SK-N-SH treated with all-trans-retinoic acid at 6 μM for 48 hours (cell line): ENCODE results near the gene STARD10.

Experiments used
- ATAC-seq: fragments of 200-7000 bp; cut with Tn5 transposase; 3 replicates; pipeline ENCODE4 v1.9.1; 2020; ENCODE audit warnings: mild to moderate bottlenecking, moderate library complexity
- ARNTL ChIP-seq: fragments of 450-650 bp; formaldehyde crosslinking; IDR thresholded peaks from 2 replicates; pipeline ENCODE4 v1.5.0; 2020; ENCODE audit warnings: low read depth, mild to moderate bottlenecking, moderate library complexity, borderline replicate concordance
- BACH2 ChIP-seq: fragments of 250-450 bp; sonication (Bioruptor Pico); IDR thresholded peaks from 2 replicates; pipeline ENCODE4 v1.9.0; 2021; ENCODE audit warnings: mild to moderate bottlenecking, borderline replicate concordance
- CSDC2 ChIP-seq: fragments of 250-450 bp; sonication (Bioruptor Pico); IDR thresholded peaks from 2 replicates; pipeline ENCODE4 v1.5.0; 2020; ENCODE audit warnings: mild to moderate bottlenecking, moderate library complexity
- ESRRG ChIP-seq: fragments of 250-450 bp; sonication (Bioruptor Pico); IDR thresholded peaks from 2 replicates; pipeline ENCODE4 v1.6.1; 2021; ENCODE audit warnings: mild to moderate bottlenecking
- GLIS3 ChIP-seq: fragments of 250-450 bp; sonication (Bioruptor Pico); IDR thresholded peaks from 2 replicates; pipeline ENCODE4 v1.5.0; 2020; ENCODE audit warnings: mild to moderate bottlenecking, moderate library complexity
- ISL1 ChIP-seq: fragments of 250-450 bp; sonication (Bioruptor Pico); IDR thresholded peaks from 2 replicates; pipeline ENCODE4 v2.1.2; 2022; ENCODE audit warnings: mild to moderate bottlenecking, moderate library complexity
- OSR1 ChIP-seq: fragments of 250-450 bp; sonication (Bioruptor Pico); IDR thresholded peaks from 2 replicates; pipeline ENCODE4 v1.8.0; 2022; ENCODE audit warnings: moderate library complexity, mild to moderate bottlenecking, inconsistent platforms
- PPARA ChIP-seq: fragments of 250-450 bp; sonication (Bioruptor Pico); IDR thresholded peaks from 2 replicates; pipeline ENCODE4 v1.5.0; 2020; ENCODE audit warnings: mild to moderate bottlenecking, borderline replicate concordance
- RARB ChIP-seq: fragments of 250-450 bp; sonication (Bioruptor Pico); IDR thresholded peaks from 2 replicates; pipeline ENCODE4 v1.8.0; 2021; ENCODE audit warnings: mild to moderate bottlenecking, moderate library complexity
- SNAI2 ChIP-seq: fragments of 250-450 bp; sonication (Bioruptor Pico); IDR thresholded peaks from 2 replicates; pipeline ENCODE4 v1.5.0; 2020; ENCODE audit warnings: mild to moderate bottlenecking, moderate library complexity
- TCF4 ChIP-seq: fragments of 250-450 bp; sonication (Bioruptor Pico); IDR thresholded peaks from 2 replicates; pipeline ENCODE4 v1.8.0; 2021; ENCODE audit warnings: mild to moderate bottlenecking, moderate library complexity, borderline replicate concordance
- TOX ChIP-seq: fragments of 250-450 bp; sonication (Bioruptor Pico); IDR thresholded peaks from 2 replicates; pipeline ENCODE4 v1.8.0; 2021; ENCODE audit warnings: mild to moderate bottlenecking, moderate library complexity, borderline replicate concordance
- ZC3H10 ChIP-seq: fragments of 250-450 bp; sonication (Bioruptor Pico); IDR thresholded peaks from 2 replicates; pipeline ENCODE4 v1.5.1; 2021; ENCODE audit warnings: mild to moderate bottlenecking, moderate library complexity
- ZFP3 ChIP-seq: fragments of 250-450 bp; sonication (Bioruptor Pico); IDR thresholded peaks from 2 replicates; pipeline ENCODE4 v1.5.0; 2020; ENCODE audit warnings: mild to moderate bottlenecking, moderate library complexity
- ZFP30 ChIP-seq: fragments of 450-650 bp; formaldehyde crosslinking; IDR thresholded peaks from 2 replicates; pipeline ENCODE4 v1.5.0; 2022; ENCODE audit warnings: mild to moderate bottlenecking, moderate library complexity
- ZNF70 ChIP-seq: fragments of 450-650 bp; formaldehyde crosslinking; IDR thresholded peaks from 2 replicates; pipeline ENCODE4 v1.5.0; 2020; ENCODE audit warnings: mild to moderate bottlenecking, moderate library complexity
- ZNF8 ChIP-seq: fragments of 450-650 bp; formaldehyde crosslinking; IDR thresholded peaks from 2 replicates; pipeline ENCODE4 v1.5.0; 2020; ENCODE audit warnings: mild to moderate bottlenecking, moderate library complexity
- TF ChIP-seq, protein P1 (sequence below): fragments of 250-450 bp; sonication (Bioruptor Pico); IDR thresholded peaks from 2 replicates; pipeline ENCODE4 v1.8.0; 2021; ENCODE audit warnings: low read depth, mild to moderate bottlenecking, moderate library complexity, borderline replicate concordance
- TF ChIP-seq, protein P2 (sequence below): fragments of 250-450 bp; sonication (Bioruptor Pico); IDR thresholded peaks from 2 replicates; pipeline ENCODE4 v1.5.1; 2020; ENCODE audit warnings: low read depth, mild to moderate bottlenecking, moderate library complexity
- TF ChIP-seq, protein P3 (sequence below): fragments of 250-450 bp; sonication (Bioruptor Pico); IDR thresholded peaks from 2 replicates; pipeline ENCODE4 v1.8.0; 2020; ENCODE audit warnings: mild to moderate bottlenecking, moderate library complexity, borderline replicate concordance
- TF ChIP-seq, protein P4 (sequence below): fragments of 250-450 bp; sonication (Bioruptor Pico); IDR thresholded peaks from 2 replicates; pipeline ENCODE4 v1.5.0; 2020; ENCODE audit warnings: mild to moderate bottlenecking, moderate library complexity

The STARD10 gene

DNA sequence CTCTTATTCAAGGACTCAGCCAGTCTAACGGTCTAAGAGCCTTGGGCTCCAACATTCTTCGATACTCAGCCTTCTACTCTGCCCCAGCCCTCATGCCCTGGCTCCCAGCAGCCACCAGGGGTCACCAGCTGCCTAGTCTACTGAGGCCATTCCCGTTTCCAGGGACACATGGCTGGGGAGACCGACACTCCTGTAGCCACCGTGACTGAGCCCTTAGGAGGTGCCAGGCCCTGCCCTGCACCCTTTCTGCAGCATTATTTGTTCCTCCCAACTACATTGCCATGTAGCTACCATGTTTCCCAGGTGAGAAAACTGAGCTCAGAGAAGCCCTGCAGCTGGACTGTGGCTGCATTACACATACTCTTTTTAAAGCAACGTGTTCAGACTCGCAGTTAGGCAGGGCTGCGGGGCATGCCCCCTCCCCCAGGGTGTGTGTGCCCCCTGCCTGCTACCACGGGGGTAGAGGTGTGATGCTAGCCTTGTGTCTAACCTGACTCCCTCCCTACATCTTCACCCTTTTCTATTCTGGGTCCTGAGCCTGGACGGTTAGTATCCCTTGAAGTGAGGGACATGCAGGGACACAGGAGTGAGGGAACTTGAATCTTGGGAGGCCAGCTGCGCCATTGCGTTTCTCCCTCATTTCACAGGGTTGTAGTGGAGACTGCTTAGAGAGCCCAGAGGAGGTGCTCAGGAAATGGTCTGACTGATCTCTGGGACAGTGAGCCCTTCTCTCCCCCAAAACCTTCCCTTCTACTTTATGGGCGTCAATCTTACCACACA, 37.9 kb upstream of the STARD10 start (continued):
- TF ChIP-seq, protein P1, sequence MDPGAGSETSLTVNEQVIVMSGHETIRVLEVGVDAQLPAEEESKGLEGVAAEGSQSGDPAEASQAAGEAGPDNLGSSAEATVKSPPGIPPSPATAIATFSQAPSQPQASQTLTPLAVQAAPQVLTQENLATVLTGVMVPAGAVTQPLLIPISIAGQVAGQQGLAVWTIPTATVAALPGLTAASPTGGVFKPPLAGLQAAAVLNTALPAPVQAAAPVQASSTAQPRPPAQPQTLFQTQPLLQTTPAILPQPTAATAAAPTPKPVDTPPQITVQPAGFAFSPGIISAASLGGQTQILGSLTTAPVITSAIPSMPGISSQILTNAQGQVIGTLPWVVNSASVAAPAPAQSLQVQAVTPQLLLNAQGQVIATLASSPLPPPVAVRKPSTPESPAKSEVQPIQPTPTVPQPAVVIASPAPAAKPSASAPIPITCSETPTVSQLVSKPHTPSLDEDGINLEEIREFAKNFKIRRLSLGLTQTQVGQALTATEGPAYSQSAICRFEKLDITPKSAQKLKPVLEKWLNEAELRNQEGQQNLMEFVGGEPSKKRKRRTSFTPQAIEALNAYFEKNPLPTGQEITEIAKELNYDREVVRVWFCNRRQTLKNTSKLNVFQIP (CRISPR knock-in tag): no peak
- no peak for TF ChIP-seq OSR1 (CRISPR knock-in tag)
- TF ChIP-seq ZC3H10: no peak
- TF ChIP-seq BACH2 (CRISPR knock-in tag): no peak
- TF ChIP-seq, protein P2, sequence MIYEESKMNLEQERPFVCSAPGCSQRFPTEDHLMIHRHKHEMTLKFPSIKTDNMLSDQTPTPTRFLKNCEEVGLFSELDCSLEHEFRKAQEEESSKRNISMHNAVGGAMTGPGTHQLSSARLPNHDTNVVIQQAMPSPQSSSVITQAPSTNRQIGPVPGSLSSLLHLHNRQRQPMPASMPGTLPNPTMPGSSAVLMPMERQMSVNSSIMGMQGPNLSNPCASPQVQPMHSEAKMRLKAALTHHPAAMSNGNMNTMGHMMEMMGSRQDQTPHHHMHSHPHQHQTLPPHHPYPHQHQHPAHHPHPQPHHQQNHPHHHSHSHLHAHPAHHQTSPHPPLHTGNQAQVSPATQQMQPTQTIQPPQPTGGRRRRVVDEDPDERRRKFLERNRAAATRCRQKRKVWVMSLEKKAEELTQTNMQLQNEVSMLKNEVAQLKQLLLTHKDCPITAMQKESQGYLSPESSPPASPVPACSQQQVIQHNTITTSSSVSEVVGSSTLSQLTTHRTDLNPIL (CRISPR knock-in tag): no peak
- no peak for TF ChIP-seq TCF4

DNA sequence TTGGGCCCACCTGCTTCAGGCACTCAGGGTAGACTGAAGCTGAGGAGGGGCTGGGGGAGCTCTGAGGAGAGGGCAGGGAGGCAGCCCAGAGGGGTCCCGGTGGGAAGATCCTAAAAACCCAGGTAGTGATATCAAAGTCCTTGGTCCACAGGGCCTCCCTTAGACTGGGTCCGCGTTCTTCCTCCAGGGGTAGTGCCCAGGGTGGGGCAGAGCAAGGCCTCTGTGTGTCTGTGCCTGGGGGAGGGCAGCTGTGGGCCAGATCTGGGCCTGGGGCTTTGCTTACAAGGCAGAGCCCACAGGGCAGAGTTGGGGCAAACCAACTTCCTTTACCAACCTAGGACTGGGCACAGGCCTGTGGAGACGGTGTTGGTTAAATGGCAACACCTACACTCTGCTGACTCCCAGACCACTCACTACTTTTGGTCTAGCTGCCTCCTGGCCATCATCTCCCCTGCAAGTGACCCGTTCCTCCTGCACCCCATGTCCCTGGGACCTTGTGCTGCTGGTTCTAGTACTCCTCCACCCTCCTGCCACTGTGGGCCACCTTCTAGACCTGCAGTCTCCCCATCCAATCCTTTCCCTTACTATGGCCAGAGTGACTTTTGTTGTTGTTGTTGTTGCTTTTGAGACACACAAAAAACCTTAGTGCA, 36.2 kb upstream of the STARD10 start:
- TF ChIP-seq ARNTL (CRISPR knock-in tag) (no peak), ISL1 (CRISPR knock-in tag) (no peak), GLIS3 (CRISPR knock-in tag) (no peak), ZNF70 (CRISPR knock-in tag) (no peak), OSR1 (CRISPR knock-in tag) (no peak), SNAI2 (CRISPR knock-in tag) (no peak), ZFP30 (CRISPR knock-in tag) (no peak), BACH2 (CRISPR knock-in tag) (no peak), CSDC2 (CRISPR knock-in tag) (no peak), TCF4 (no peak), PPARA (CRISPR knock-in tag) (no peak), ZC3H10 (no peak), ESRRG (CRISPR knock-in tag) (no peak), RARB (no peak), ZNF8 (no peak), ZFP3 (CRISPR knock-in tag) (no peak)
- TF ChIP-seq, protein P3, sequence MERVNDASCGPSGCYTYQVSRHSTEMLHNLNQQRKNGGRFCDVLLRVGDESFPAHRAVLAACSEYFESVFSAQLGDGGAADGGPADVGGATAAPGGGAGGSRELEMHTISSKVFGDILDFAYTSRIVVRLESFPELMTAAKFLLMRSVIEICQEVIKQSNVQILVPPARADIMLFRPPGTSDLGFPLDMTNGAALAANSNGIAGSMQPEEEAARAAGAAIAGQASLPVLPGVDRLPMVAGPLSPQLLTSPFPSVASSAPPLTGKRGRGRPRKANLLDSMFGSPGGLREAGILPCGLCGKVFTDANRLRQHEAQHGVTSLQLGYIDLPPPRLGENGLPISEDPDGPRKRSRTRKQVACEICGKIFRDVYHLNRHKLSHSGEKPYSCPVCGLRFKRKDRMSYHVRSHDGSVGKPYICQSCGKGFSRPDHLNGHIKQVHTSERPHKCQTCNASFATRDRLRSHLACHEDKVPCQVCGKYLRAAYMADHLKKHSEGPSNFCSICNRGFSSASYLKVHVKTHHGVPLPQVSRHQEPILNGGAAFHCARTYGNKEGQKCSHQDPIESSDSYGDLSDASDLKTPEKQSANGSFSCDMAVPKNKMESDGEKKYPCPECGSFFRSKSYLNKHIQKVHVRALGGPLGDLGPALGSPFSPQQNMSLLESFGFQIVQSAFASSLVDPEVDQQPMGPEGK (CRISPR knock-in tag): no peak
- TF ChIP-seq, all 23 proteins: peak for 0
- ATAC-seq: no peak

DNA sequence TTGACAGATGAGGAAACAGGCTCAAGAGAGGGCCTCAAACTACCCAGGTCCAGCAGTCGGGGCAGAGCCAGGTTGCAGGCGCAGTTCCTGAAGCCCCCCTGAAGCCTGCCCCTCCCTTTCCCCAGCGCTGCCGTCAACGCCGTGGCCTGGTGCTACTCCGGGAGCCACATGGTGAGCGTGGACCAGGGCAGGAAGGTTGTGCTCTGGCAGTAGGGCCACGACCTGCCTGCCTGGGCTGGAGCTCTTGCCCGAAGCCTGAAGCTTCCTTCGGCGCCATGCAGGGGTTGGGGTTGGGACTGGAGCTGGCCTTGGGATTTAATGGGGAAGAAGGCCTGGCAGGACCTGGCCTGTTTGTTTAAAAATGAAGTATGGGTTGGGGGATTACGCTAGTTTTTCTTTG, 35.3 kb upstream of the STARD10 start:
- TF ChIP-seq OSR1 (CRISPR knock-in tag): no peak
- no peak for TF ChIP-seq GLIS3 (CRISPR knock-in tag)
- no peak for TF ChIP-seq TOX (CRISPR knock-in tag)
- TF ChIP-seq, protein P4, sequence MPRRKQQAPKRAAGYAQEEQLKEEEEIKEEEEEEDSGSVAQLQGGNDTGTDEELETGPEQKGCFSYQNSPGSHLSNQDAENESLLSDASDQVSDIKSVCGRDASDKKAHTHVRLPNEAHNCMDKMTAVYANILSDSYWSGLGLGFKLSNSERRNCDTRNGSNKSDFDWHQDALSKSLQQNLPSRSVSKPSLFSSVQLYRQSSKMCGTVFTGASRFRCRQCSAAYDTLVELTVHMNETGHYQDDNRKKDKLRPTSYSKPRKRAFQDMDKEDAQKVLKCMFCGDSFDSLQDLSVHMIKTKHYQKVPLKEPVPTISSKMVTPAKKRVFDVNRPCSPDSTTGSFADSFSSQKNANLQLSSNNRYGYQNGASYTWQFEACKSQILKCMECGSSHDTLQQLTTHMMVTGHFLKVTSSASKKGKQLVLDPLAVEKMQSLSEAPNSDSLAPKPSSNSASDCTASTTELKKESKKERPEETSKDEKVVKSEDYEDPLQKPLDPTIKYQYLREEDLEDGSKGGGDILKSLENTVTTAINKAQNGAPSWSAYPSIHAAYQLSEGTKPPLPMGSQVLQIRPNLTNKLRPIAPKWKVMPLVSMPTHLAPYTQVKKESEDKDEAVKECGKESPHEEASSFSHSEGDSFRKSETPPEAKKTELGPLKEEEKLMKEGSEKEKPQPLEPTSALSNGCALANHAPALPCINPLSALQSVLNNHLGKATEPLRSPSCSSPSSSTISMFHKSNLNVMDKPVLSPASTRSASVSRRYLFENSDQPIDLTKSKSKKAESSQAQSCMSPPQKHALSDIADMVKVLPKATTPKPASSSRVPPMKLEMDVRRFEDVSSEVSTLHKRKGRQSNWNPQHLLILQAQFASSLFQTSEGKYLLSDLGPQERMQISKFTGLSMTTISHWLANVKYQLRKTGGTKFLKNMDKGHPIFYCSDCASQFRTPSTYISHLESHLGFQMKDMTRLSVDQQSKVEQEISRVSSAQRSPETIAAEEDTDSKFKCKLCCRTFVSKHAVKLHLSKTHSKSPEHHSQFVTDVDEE (CRISPR knock-in tag): no peak
- TF ChIP-seq, protein P1 (CRISPR knock-in tag): no peak
- ATAC-seq: no peak
